Dedifferentiated amniotic fluid mesenchymal stem cell (primary cell): Measurements from ENCODE around the gene BPNT1.
A peak's percentile ranks its signal among the peaks of the same experiment; 100 is the strongest.
"Not testable (repeated sequence)": the region's sequence is repeated elsewhere in the genome, so short reads cannot be mapped to it uniquely, and the experiment has no call there.

Source experiments
- DNase-seq: peaks from one replicate; pipeline ENCODE4 v3.0.0-alpha.2; 2016; ENCODE audit errors: extremely low spot score

The BPNT1 gene

DNA sequence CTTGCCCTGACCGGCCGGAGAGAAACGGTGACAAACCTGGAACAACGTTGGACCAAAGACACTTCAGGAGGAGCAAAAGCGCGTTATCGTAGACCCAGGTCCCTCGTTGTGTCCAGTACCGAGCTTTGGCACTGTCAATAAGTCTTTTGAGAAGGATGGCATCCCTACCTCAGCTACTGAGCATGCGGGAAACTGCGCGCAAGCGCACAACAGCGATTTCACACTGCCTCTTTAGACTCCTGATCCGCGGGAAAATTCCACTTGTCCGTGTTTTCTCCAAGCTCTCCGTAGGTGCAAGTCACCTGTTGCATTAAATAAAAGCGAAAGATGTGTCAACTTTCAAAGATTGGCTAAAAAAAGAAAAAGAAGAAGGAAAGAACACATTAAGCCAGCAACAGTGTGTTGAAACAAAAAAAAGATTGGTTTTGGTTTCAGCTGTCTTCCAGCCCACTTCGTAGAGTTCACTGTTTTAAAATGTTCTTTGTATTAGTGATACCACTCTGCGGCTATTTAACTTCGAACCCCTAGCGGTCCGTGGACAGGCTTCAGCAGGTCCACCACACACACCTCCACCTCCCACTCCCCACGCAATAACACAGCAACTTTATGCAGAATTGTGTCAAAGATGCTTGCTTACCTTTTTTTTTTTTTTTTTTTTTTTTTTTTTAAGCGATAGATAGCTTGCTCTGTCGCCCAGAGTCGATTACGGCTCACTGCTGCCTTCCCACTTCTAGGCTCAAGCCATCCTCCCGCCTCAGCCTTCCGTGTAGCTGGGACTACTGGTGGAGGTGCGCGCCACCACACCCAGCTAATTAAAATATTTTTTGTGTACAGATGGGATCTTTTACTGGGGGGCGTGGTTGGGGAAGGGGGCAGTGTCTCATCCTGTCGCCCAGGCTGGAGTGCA, at the start of gene BPNT1:
Gene BPNT1 (minus strand): TSS at position 139 of the 907 bp plus-strand sequence. CDS start 9,942 bp downstream, outside the sequence.
- peak; percentile 96 for DNase-seq

DNA sequence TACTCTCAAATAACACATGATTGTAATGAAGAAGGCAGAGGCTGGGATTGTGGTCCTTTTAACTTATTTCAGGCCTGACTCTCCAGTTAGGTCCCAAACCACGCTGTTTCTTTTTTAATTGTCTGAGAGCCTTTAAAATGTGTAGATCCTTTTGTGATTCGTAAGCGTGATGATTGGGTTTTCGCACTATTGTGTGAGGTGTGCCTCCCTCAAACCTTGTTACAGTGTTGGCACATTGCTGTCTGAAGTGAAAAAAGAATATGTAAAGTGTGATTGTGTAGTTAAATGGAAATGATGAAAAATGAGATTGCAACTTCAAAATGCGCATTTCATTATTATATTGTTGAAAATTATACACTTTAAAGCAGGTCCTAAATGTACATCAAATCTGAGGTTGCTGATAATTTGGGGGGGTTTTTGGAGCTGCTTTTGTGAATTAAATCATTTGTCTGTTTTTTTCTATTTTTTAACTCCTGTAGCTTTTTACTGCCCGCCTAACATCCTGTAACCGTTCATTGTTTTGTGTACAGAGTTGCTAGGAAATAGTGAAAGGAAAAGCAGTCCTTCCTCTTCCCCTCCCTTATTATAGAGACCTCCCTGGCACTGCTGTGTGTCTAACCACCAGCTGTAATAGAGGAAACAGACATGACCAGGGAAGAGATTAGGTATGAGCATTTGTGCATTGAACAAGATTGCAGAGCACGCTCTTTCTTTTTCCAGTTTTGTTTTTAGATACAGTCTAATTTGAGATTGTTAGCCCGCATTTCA, 47.6 kb upstream of the BPNT1 start:
- no peak for DNase-seq

- no peak for DNase-seq
Measured at GRCh38 chr1:220135755-220136154, 46.2 kb upstream of the BPNT1 start.

DNA sequence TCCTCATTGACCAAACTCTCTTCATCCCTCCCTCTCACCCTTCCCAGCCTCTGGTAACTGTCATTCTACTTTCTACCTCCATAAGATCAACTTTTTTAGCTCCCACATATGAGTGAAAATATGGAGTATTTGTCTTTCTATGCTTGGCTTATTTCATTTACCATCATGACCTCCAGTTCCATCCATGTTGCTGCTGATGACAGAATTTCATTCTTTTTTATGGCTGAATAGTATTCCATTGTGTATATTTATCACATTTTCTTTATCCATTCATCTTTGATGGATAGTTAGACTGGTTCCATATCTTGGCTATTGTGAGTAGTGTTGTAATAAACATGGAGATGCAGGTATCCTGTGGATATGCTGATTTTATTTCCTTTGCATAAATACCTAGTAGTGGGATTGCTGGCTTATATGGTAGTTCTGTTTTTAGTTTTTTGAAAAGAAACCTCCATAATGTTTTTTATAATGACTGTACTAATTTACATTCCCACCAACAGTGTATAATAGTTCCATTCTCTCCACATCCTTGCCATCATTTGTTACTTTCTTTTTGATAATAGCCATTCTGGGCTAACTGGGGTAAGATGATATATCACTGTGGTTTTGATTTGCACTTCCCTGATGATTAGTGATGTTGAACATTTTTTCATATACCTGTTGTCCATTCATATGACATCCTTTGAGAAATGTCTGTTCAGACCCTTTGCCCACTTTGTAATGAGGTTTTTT, 40.1 kb upstream of the BPNT1 start:
- no peak for DNase-seq

GRCh38 chr1:220127076-220127475, 37.5 kb upstream of the BPNT1 start:
- DNase-seq = no peak

- DNase-seq = peak; percentile 50
Measured at GRCh38 chr1:220124542-220124941, 35.0 kb upstream of the BPNT1 start.

- DNase-seq = no peak
Measured at GRCh38 chr1:220123889-220124288, 34.3 kb upstream of the BPNT1 start.

DNA sequence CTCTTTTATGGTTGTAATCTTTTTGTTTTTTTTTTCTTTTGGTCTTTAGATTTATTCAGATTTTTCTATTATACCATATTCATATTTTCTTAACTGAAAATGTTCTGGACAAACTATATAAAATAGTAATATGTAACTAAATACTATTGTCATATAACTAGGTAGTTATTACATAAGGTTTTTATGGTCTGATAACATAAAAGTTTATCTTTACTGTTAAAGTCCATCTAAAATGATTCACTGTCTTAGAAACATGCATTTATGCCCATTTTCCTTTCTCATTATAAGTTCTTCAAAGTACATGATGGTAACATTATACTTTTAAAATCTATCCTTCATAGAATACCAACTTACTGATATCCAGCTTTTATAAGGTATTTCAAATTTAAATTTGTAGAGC, 33.5 kb upstream of the BPNT1 start:
- no peak for DNase-seq

- no peak for DNase-seq
Measured at GRCh38 chr1:220121791-220122530, 32.4 kb upstream of the BPNT1 start.

GRCh38 chr1:220119043-220119512, 29.5 kb upstream of the BPNT1 start:
- no peak for DNase-seq

GRCh38 chr1:220113136-220113695, 23.6 kb upstream of the BPNT1 start:
- no peak for DNase-seq

- DNase-seq = not testable (repeated sequence)
Measured at GRCh38 chr1:220112600-220112999, 23.0 kb upstream of the BPNT1 start.

- DNase-seq = not testable (repeated sequence)
Measured at GRCh38 chr1:220110473-220110872, 20.9 kb upstream of the BPNT1 start.

DNA sequence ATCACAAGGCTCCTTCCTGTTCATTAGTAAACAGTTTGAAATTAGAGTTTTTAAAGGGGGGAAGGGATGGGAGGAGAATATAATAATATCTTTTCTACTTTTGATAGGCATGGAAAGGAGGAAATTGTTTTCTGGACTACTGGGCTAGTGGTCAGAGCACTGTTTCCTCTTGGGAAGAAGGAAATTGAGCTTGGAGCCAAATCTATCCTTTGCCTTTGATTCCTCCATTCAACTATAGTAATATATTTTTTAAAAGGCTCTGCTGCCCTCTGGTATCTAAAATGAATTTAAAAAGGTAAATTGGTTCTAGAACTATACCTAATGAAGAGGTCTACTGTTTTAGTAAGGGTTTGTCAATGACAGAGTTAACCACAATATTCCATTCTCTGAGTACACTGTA, 10.2 kb upstream of the BPNT1 start:
- DNase-seq = no peak

DNA sequence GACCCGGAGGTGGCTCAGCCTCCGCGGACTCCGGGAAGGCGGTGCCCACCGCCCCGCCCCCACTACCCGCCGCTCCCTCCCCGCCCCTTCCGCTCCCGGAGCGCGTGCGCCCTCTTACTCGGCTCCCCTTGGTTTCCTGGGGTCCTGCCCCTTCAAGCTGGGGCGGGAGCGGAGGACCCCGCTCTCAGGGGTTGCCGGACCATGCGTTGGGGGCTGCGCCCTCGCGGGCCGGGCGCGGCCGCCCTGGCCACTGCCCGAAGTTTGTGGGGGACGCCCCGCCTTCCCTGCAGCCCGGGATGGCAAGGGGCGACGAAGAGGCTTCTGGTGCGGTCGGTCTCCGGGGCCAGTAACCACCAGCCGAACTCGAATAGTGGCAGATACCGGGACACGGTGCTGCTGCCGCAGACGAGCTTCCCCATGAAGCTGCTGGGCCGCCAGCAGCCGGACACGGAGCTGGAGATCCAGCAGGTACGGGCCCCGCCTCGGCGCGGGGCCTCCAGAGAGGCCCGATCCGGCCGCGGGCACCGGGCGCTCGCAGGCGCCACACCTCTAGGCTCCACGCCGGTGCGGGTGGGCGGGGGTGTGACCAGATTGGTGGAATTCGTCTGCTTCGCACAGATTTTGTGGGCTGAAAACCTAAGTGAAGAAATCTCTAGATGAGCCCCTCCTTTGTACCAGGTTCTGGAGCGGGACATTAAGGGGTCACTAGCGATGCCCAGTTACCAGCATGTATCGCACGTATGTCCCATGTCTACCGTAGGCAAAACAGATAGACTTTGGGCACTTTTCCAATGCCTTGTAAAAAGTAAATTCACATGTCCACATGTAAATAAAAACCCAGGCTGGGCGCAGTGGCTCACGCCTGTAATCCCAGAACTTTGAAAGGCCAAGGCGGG, 4.7 kb upstream of the BPNT1 start, which contains the start of gene IARS2:
Gene IARS2 (plus strand): TSS at position 117 of the 896 bp plus-strand sequence. CDS start 85 bp downstream, at position 202.
- DNase-seq = no peak

DNA sequence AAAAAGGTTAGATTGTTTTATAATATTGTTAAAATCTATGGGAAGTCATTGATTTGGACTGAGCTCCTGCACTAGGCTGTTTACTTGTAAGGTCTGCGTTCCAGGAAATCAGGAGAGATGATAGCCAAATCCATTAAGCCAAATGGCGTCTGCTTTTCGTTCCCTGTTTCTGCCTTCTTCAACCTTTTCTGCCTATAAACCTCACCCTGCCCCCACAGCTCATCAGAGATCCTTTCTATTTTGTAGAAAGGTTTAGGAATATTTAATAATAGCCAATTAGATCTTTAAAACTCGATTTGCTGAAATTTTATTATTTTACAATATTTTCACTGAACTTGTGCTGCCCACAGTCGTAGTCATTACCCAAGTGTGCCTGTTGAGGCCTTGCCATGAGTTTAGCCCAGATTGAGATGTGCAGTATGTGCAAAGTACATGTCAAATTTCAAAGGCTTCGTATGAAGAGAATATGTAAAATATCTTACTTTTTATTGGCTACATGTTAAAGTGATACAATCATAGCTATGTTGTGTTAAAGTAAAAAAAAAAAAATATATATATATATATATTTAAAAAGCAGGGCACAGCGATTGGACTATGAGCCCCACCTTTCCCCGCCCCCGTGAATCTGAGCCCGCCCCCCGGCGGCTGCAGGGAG, 3.9 kb upstream of the BPNT1 start:
- peak; percentile 77 for DNase-seq

DNA sequence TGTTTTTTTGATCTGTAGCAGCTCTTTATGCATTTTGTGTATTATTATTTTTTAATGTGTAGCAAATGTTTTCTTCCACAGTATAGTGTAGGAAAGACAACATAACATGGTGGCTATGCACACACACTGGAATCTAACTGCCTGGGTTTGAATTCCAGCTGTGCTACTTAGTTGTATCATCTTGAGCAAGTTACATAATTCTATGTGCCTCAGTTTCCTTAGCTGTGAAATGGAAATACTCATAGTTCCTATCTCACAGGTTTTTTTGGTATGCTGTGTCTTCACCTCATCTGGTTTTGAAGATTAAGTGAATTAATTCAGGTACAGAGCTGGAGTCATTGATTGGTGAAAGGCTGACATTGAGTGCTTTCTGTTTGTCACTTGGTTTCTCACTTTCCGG, 3.1 kb upstream of the BPNT1 start:
- no peak for DNase-seq

- DNase-seq = not testable (repeated sequence)
Measured at GRCh38 chr1:220086261-220086686, 3.3 kb downstream of the BPNT1 start.

DNA sequence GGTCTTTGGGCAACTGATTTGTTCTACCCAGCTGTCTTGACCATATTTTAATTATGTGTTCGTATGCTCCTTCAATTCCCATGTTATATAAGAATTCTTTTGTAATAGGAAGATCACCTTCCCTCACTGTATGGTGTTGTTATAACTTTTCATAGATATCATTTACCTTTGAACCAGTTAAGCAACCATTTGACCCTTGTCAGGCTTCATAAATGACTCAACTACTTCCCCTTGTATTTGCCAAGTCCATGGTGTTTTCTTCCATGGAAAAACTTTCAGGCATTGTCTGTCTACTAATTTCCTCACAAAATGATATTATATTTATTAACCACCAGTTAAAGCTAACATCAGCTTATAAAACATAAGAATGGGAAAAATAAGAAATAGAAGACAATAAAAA, 5.1 kb downstream of the BPNT1 start:
- no peak for DNase-seq
